Omental fat pad (tissue), 4 donors: ENCODE results near the gene COPS3. TPM values are rescaled to one million over a fixed set of nuclear protein-coding genes. Genes with fewer than 3 reads are reported as not detected.

Experiments used
- ATAC-seq: fragments of 150-250 bp; one replicate; pipeline ENCODE4 v1.9.1; 2016; ENCODE audit warnings: mild to moderate bottlenecking, moderate library complexity; ENCODE audit not compliant: low FRiP score
- DNase-seq: peaks from one replicate; pipeline ENCODE4 v3.0.0-alpha.2; 2019; ENCODE audit warnings: low spot score
- CTCF ChIP-seq, 3 donors: fragments of 450-650 bp; IDR thresholded peaks; one replicate each; pipeline ENCODE4 v1.5.1; 2016 to 2017; ENCODE audit warnings: antibody characterized with exemption in 3 of 3, mild to moderate bottlenecking in 3 of 3, moderate library complexity in 2 of 3
- total RNA-seq, 4 donors: library from RNA; depleted of rRNA; stranded (reverse); fragments of >200 nt; gene quantifications; one replicate each; pipeline ENCODE4 v1.1.0, GENCODE V29; 2016

Gene COPS3
- total RNA-seq, 4 donors from 2014 or later = 39.9 to 68.9 (median 49.5) TPM

- DNase-seq (no peak), ATAC-seq (no peak)
- TF ChIP-seq CTCF (IDR thresholded peaks at IDR 0.05) = no peak
Measured at GRCh38 chr17:17231621-17232302, 49.3 kb downstream of the COPS3 start.

- ATAC-seq (no peak), DNase-seq (no peak)
- no peak for TF ChIP-seq CTCF (IDR thresholded peaks at IDR 0.05)
Measured at GRCh38 chr17:17229416-17230384, 51.3 kb downstream of the COPS3 start.

DNA sequence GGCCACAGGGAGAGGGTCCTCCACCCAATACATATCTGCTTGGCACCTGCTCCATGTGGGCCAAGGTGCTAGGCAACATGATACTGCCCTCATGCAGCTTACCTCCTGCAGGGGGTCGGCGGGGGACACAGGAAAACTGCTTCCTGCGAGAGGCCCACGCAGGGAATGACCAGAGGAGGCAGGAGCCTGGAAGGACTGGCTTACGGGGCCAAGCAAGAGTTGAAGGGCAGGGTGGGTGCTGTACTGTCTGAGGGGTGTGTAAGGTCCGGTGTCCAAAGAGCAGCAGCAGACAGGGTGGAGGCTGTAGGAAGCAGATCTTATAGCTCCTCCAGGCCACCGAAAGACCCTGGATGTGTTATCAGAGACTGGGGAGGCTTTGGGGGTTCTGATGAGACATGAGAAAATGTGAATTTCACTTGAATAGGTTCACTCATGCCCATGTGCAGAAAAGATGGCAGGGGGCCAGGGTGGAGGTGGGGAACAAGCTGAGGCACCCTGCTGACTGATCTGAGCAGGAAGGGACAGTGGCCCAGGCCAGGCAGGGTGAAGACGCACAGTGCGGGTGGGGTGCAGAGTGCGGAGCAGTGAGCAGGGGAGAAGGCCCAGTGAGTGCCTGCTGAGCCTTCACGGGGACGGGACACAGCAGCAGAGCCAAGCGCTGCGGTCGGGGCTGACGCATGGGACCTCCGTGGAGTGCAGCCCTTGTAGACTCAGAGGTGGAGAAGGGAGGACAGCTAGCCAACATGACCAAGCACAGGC, 52.3 kb downstream of the COPS3 start:
- ATAC-seq (no peak), DNase-seq (no peak)
- no peak for TF ChIP-seq CTCF (IDR thresholded peaks at IDR 0.05)

DNA sequence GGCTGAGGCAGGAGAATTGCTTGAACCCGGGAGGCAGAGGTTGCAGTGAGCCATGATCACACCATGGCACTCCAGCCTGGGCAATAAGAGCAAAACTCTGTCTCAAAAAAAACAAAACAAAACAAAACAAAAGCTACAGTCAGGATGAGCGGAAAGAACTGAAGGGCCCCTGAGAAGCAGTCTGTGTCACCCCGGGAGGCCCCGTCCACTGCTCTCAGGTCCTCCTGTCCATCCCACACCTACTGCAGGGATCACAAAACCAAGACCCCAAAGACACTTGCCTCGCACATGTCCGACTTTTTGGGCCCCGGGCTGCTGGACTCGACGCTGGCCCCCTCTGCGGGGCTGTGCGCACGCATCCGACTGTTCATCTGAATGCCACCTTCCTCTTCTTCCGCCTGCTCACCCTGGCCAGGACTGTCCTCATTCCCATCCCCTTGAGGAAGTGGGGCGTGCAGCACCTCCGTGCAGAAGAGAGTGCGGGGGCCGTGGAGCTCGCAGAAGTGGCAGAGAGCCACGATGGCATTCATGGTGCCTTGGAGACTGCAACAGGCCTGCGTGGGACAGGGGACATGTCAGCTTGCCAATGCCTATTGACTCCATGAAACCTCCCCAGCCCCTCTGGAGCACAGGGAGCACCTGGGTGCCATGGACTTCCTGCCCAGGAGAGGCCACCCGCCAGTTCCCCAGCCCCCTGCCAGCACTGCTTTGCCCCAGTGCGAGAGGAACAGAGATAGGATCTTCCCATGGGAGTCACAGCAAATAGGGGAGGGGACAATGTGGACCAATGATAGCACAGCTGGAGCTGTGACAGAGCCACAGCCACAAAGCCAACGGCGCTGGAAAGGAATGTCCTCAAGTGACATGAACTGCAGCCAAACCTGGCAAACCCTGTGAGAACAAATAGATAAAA, 53.2 kb downstream of the COPS3 start:
- no peak for ATAC-seq
- DNase-seq = no peak
- TF ChIP-seq CTCF (IDR thresholded peaks at IDR 0.05) = no peak

DNA sequence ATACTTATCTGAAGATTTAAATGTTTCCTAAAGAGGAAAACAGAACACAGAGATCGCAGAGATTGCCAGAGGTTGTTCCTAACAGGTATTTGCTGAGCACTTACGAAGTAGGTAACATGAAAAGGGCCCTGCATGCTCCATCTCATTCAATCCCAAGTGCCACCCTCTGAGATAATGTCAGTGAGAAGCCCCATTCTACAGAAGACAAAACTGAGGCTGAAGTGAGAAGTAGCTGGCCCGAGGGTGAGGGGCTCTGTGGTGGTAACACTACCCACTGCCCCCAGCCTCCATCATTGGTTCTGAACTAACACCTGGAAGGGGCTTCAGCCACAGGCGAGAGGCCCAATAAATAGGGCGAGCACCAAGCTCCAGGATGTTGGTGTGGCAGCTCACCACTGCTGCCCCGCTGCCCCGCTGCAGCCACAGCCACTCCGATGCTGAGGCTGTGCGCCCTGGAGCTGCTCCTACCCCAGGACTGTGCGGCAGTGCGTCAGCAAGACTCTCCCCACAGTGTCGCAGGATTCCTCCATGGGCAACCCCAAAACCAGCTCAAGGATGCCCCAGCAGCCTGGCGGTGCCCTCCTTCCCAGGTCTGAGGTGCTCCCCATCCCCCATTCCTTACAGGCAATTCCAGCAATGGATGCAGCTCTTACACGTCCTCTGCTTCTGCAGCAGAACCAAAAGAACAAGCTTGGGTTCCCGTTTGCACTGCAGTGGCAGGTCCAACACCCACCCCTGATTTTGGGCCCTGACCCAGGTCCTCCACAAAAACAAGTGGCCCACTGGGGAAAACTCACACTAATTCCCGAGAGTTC, 54.4 kb downstream of the COPS3 start:
- no peak for TF ChIP-seq CTCF (IDR thresholded peaks at IDR 0.05)
- ATAC-seq (no peak), DNase-seq (no peak)
